ENCODE measurements around the gene CCNQ. TPM values are rescaled to one million over a fixed set of nuclear protein-coding genes. Genes with fewer than 3 reads are reported as not detected.

The CCNQ gene
- total RNA-seq, 2 donors from 2014 or later = 33.8 to 55.9 TPM

DNA sequence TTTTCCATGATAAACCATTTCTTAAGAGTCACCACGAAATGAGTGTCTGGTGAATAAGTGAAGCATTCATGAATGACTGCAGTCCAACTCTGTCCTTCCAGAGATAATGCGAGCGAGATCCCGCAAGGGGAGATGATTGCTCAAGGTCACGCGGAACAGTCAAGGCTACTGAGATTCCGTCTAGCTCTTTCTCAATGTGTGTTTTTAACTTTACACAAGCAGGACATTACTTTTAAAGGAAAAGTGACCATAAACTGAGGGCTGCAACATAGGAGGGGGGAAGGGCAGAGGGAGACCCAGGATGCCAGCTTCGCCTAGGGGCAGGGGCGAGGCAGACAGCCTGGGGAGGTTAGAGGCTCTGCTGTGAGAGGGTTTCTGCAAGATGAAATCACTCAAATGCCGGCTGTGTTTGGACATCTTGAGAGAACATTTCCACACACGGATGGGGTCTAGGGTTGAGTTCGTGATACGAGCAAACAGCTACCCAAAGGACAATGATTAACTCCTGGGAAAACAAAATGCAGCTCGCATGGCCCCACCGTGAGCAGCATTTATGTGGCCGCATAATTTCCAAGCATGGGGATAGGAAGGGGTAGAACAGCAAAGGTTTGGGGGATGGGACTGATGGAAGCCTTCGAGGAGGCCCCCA, 23.8 kb upstream of the CCNQ start:
- Histone ChIP-seq H3K27me3 (replicated peaks; ENCODE audit: insufficient read depth) (no peaks in the 10 kb centered on the region), H3K4me1 (replicated peaks) (no peaks in the 10 kb centered on the region), H3K4me3 (no peak overlapping the region), H3K27ac (no peak overlapping the region), H3K36me3 (no peaks in the 10 kb centered on the region), H3K9me3 (no peaks in the 10 kb centered on the region)
- intact Hi-C loops (cut with DNase I) = no loop called here
- no peak for DNase-seq (ENCODE audit: low spot score)
- 74% methylated on average over 14 of the region's 17 CpGs for WGBS
- TF ChIP-seq, protein P1, sequence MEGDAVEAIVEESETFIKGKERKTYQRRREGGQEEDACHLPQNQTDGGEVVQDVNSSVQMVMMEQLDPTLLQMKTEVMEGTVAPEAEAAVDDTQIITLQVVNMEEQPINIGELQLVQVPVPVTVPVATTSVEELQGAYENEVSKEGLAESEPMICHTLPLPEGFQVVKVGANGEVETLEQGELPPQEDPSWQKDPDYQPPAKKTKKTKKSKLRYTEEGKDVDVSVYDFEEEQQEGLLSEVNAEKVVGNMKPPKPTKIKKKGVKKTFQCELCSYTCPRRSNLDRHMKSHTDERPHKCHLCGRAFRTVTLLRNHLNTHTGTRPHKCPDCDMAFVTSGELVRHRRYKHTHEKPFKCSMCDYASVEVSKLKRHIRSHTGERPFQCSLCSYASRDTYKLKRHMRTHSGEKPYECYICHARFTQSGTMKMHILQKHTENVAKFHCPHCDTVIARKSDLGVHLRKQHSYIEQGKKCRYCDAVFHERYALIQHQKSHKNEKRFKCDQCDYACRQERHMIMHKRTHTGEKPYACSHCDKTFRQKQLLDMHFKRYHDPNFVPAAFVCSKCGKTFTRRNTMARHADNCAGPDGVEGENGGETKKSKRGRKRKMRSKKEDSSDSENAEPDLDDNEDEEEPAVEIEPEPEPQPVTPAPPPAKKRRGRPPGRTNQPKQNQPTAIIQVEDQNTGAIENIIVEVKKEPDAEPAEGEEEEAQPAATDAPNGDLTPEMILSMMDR (IDR thresholded peaks at IDR 0.05) = no peak
- no peak for TF ChIP-seq POLR2AphosphoS5 (IDR thresholded peaks at IDR 0.05)

DNA sequence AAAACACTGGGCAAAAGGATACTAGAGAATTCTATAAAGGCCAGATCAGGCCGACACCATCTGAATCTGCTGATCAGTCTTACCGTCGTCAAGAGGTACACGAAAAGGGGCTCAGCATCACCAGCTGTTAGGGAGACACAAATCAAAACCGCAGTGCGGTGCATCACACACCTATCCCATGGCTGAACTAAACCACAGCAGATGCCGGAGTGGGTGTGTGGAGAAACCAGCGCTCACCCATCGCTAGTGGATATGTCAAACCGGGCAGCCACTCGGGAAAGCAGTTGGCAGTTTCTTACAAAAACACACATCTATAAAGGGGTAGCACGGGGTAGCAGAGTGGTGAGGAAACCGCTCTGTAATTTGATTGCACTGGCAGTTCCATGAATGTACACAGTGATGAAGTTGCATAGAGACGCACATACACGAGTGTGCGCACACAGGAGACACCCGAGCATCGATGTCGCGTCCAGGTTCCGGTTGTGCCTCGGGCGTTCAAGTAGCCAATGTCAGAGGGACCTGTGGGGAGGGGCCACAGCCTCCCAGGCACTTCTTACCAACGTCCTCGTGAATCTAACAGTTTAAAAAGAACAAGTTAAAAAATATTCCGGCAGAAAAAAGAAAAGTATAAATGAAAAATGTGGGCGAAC, 23.1 kb upstream of the CCNQ start:
- no peak for TF ChIP-seq POLR2A (IDR thresholded peaks at IDR 0.05)
- TF ChIP-seq POLR2AphosphoS5 (IDR thresholded peaks at IDR 0.05) = no peak
- TF ChIP-seq, protein P1 (IDR thresholded peaks at IDR 0.05) = no peak
- H3K36me3 ChIP-seq = no peaks in the 10 kb centered on the region
- no peaks in the 10 kb centered on the region for H3K27me3 ChIP-seq (replicated peaks; ENCODE audit: insufficient read depth)
- H3K4me1 ChIP-seq (replicated peaks) = no peaks in the 10 kb centered on the region
- no peaks in the 10 kb centered on the region for H3K9me3 ChIP-seq
- intact Hi-C loops (cut with DNase I) = no loop called here
- no peak overlapping the region for H3K27ac ChIP-seq
- H3K4me3 ChIP-seq = no peak overlapping the region
- 87% methylated on average over 27 of the region's 27 CpGs for WGBS
- DNase-seq (ENCODE audit: low spot score) = no peak

DNA sequence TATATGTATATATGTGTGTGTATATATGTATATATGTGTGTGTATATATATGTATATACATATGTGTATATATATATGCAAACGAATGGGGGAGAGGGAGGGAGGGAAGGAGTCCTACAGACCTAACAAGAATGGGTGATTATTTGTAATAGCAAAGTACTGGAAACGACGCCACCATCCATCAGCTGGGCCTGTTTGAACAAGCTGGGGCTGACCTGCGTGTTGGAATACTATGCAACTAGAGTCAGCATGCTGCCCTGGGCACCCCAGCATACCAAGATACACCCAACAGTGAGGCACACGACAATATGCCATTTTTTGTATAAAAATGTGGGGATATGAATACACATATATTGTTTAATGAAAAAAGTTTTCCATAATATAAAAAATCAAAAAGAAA, 21.6 kb upstream of the CCNQ start:
- TF ChIP-seq, protein P1 (IDR thresholded peaks at IDR 0.05) = no peak
- TF ChIP-seq POLR2AphosphoS5 (IDR thresholded peaks at IDR 0.05) (no peak), POLR2A (IDR thresholded peaks at IDR 0.05) (no peak)
- no peaks in the 10 kb centered on the region for H3K27me3 ChIP-seq (replicated peaks; ENCODE audit: insufficient read depth)

DNA sequence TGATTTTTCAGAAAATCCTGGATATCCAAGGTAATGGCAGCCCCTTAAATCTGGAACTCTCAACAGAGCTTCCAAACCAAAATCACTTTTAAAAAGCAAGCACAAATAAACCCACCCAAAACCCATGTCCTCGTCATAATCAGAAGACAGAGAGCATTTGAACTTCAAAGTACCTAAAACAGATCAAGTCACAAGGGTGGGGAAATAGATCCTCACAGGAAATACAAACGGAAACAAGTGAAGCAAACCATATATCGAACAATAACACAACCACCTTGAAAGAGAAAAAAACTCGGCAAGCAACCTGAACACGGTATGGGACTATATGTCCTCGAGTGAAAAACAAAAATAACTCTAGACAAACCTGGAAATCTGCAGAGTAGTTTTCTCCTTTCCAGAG, 15.9 kb upstream of the CCNQ start:
- Histone ChIP-seq H3K4me1 (replicated peaks) (no peaks in the 10 kb centered on the region), H3K36me3 (no peaks in the 10 kb centered on the region), H3K9me3 (no peaks in the 10 kb centered on the region), H3K27ac (no peak overlapping the region), H3K27me3 (replicated peaks; ENCODE audit: insufficient read depth) (no peaks in the 10 kb centered on the region), H3K4me3 (no peak overlapping the region)
- no peak for DNase-seq (ENCODE audit: low spot score)
- intact Hi-C loops (cut with DNase I) = loop anchor here (10.0 kb wide), 1 partner anchor 50 kb away; no protein-coding TSS in a partner anchor
- TF ChIP-seq POLR2A (IDR thresholded peaks at IDR 0.05) (no peak), POLR2AphosphoS5 (IDR thresholded peaks at IDR 0.05) (no peak)
- TF ChIP-seq, protein P1 (IDR thresholded peaks at IDR 0.05) = no peak
- WGBS = 66% methylated on average over 6 of the region's 6 CpGs

More for the DNA sequence above, 21.6 kb upstream of the CCNQ start:
- Histone ChIP-seq H3K4me1 (replicated peaks) (no peaks in the 10 kb centered on the region), H3K4me3 (no peak overlapping the region), H3K36me3 (no peaks in the 10 kb centered on the region), H3K27ac (no peak overlapping the region), H3K9me3 (no peaks in the 10 kb centered on the region)
- no peak for DNase-seq (ENCODE audit: low spot score)
- WGBS = 65% methylated on average over 5 of the region's 5 CpGs
- intact Hi-C loops (cut with DNase I) = no loop called here

DNA sequence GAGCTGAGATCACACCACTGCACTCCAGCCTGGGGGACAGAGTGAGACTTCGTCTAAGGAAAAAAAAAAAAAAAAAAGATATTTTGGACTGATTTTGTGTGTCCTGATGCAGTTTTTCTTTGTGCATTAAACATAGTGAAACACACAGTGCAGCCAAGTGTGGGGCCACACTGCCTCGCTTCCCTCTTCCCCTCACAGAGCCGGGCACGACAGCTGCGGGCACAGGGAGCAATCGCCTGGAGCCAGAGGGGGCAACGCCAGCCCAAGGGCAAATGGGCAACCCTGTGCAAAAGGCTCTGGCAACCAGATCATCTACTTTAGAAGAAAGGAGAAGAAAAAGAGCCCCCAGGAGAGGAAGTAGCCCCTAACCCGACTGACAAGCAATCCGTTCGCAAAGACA, 13.5 kb upstream of the CCNQ start:
- intact Hi-C loops (cut with DNase I) = loop anchor here (10.0 kb wide), 1 partner anchor 52 kb away; no protein-coding TSS in a partner anchor
- no peaks in the 10 kb centered on the region for H3K9me3 ChIP-seq
- no peak for DNase-seq (ENCODE audit: low spot score)
- no peaks in the 10 kb centered on the region for H3K27me3 ChIP-seq (replicated peaks; ENCODE audit: insufficient read depth)
- H3K4me3 ChIP-seq = no peak overlapping the region
- H3K36me3 ChIP-seq = no peaks in the 10 kb centered on the region
- no peak overlapping the region for H3K27ac ChIP-seq
- no peaks in the 10 kb centered on the region for H3K4me1 ChIP-seq (replicated peaks)
- WGBS = 82% methylated on average over 8 of the region's 10 CpGs
- TF ChIP-seq POLR2A (IDR thresholded peaks at IDR 0.05) (no peak), POLR2AphosphoS5 (IDR thresholded peaks at IDR 0.05) (no peak)
- TF ChIP-seq, protein P1 (IDR thresholded peaks at IDR 0.05) = no peak
